ENCODE results near the gene MRPL39. TPM values are rescaled to one million over a fixed set of nuclear protein-coding genes. Genes with fewer than 3 reads are reported as not detected.

Gene MRPL39
- total RNA-seq, 1 donor from 2014 or later, result 32.5 TPM

DNA sequence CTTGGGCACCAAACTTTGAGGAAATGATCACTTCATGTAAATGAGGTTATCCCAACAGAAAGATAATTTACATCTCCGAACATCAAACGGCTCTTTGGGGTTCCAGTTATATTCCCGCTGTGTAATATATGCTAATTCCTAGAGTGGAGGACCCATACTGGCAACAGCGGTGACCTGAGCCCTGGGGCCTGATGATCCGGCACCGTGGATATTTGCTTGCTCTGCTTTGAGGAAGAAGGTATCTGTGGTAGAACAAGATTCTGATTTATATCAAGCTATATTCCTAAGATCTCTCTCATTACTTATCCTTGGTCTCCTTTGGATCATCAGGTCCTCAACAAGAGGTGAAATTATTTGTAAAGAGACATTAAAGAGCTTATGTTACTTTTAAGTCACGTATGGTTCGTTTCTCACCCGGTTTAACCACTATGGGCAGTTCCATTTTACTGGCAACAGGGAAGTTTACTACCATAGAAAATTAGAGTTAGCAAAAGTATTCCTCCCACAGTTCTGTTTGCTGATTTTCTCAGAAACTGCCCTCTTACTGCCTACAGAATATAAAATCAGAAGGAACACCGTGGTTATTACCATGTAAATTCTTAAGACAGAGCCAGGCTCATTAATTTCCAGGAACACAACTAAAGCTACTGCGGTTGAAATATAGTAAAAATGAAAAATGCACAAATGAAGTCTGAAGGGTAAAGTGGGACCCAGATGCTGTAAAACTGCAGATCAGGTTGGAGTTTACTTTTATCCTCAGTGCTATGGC is 56.7 kb downstream of the MRPL39 start:
- Mint-ChIP-seq H3K36me3 (ENCODE audit: low read depth, unreplicated experiment) (peaks cover 2% of the 10 kb centered on the region), H3K27ac (ENCODE audit: unreplicated experiment) (no peak overlapping the region), H3K4me3 (ENCODE audit: unreplicated experiment) (no peak overlapping the region), H3K9me3 (ENCODE audit: unreplicated experiment) (peaks cover 4% of the 10 kb centered on the region), H3K4me1 (ENCODE audit: low read depth, unreplicated experiment) (no peaks in the 10 kb centered on the region), H3K27me3 (ENCODE audit: low read depth, unreplicated experiment) (no peaks in the 10 kb centered on the region)
- H3K27ac ChIP-seq (ENCODE audit: low read depth, low read length), result no peak overlapping the region
- H3K4me1 ChIP-seq (ENCODE audit: insufficient read depth, low read length), result no peaks in the 10 kb centered on the region
- no peaks in the 10 kb centered on the region for H4K20me1 ChIP-seq (ENCODE audit: insufficient read depth, low read length)
- H3K36me3 ChIP-seq (ENCODE audit: insufficient read depth, low read length), result no peaks in the 10 kb centered on the region
- TF ChIP-seq EZH2 (IDR thresholded peaks at IDR 0.05; ENCODE audit: insufficient read depth, low read length), result no peak
- no peak overlapping the region for H3K4me3 ChIP-seq (ENCODE audit: insufficient read depth, low read depth, low read length)
- H3K4me2 ChIP-seq (ENCODE audit: low read length), result no peak overlapping the region
- FAIRE-seq (no peak), DNase-seq (ENCODE audit: low read depth) (no peak)
- no peaks in the 10 kb centered on the region for H3K79me2 ChIP-seq (ENCODE audit: insufficient read depth, low read length)
- no peak overlapping the region for H2AFZ ChIP-seq (ENCODE audit: low read depth, low read length)
- no peaks in the 10 kb centered on the region for H3K9me3 ChIP-seq (ENCODE audit: insufficient read depth, low read depth, low read length)
- no peak overlapping the region for H3K9ac ChIP-seq (ENCODE audit: low read length)
- no peaks in the 10 kb centered on the region for H3K27me3 ChIP-seq (ENCODE audit: insufficient read depth, low read length)

DNA sequence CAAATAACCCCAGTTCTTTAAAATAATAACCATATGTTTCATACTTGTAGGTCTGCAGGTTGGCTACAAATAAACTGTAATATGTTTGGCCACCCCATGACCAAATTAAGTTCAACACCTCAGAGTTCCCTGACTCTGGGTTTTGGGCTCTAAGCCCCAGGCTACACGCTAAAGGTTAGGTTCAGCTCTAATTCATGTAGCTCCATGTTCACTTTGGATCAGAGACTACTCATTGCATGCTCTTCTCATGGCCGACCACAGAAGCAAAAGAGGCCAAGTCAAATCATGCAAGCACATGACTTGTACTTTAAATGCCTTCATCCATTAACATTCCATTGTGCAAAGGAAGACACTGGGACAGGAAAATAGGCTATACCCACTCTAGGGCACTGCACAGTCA is 66.2 kb downstream of the MRPL39 start:
- H3K4me2 ChIP-seq (ENCODE audit: low read length), result no peak overlapping the region
- Mint-ChIP-seq H3K36me3 (ENCODE audit: low read depth, unreplicated experiment) (peaks cover 11% of the 10 kb centered on the region), H3K4me3 (ENCODE audit: unreplicated experiment) (no peak overlapping the region), H3K27ac (ENCODE audit: unreplicated experiment) (no peak overlapping the region), H3K9me3 (ENCODE audit: unreplicated experiment) (peaks cover 11% of the 10 kb centered on the region), H3K27me3 (ENCODE audit: low read depth, unreplicated experiment) (no peaks in the 10 kb centered on the region), H3K4me1 (ENCODE audit: low read depth, unreplicated experiment) (no peaks in the 10 kb centered on the region)
- H3K27me3 ChIP-seq (ENCODE audit: insufficient read depth, low read length), result no peaks in the 10 kb centered on the region
- H3K9me3 ChIP-seq (ENCODE audit: insufficient read depth, low read depth, low read length), result peaks cover 5% of the 10 kb centered on the region
- TF ChIP-seq EZH2 (IDR thresholded peaks at IDR 0.05; ENCODE audit: insufficient read depth, low read length), result no peak
- TF ChIP-seq, protein P1, sequence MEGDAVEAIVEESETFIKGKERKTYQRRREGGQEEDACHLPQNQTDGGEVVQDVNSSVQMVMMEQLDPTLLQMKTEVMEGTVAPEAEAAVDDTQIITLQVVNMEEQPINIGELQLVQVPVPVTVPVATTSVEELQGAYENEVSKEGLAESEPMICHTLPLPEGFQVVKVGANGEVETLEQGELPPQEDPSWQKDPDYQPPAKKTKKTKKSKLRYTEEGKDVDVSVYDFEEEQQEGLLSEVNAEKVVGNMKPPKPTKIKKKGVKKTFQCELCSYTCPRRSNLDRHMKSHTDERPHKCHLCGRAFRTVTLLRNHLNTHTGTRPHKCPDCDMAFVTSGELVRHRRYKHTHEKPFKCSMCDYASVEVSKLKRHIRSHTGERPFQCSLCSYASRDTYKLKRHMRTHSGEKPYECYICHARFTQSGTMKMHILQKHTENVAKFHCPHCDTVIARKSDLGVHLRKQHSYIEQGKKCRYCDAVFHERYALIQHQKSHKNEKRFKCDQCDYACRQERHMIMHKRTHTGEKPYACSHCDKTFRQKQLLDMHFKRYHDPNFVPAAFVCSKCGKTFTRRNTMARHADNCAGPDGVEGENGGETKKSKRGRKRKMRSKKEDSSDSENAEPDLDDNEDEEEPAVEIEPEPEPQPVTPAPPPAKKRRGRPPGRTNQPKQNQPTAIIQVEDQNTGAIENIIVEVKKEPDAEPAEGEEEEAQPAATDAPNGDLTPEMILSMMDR (IDR thresholded peaks at IDR 0.05; ENCODE audit: insufficient read depth, low read depth, low read length), result no peak
- H2AFZ ChIP-seq (ENCODE audit: low read depth, low read length), result no peak overlapping the region
- no peak overlapping the region for H3K27ac ChIP-seq (ENCODE audit: low read depth, low read length)
- no peak for DNase-seq (ENCODE audit: low read depth)
- no peaks in the 10 kb centered on the region for H3K36me3 ChIP-seq (ENCODE audit: insufficient read depth, low read length)
- no peaks in the 10 kb centered on the region for H4K20me1 ChIP-seq (ENCODE audit: insufficient read depth, low read length)
- no peak overlapping the region for H3K9ac ChIP-seq (ENCODE audit: low read length)
- no peak for FAIRE-seq
- no peaks in the 10 kb centered on the region for H3K4me1 ChIP-seq (ENCODE audit: insufficient read depth, low read length)
- no peak overlapping the region for H3K4me3 ChIP-seq (ENCODE audit: insufficient read depth, low read depth, low read length)
- H3K79me2 ChIP-seq (ENCODE audit: insufficient read depth, low read length), result no peaks in the 10 kb centered on the region

DNA sequence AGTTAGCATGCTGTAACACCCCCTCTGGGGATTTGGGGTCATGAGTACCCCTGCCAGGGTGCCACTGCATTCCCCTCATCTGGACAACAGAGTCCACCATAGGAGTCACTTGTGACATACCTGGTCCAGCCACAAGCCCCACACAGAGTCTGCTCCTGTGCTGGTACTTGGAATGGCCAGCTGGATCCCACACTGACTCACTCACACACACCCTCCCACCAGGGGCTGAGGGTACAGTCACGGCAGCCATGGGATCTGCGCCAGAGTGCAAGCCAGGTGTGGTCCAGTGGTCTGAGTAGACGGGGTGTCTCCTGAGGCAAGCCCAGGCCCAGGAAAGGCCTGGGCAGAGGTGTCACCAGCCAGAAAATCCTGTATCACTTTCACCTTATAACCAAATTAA is 67.7 kb downstream of the MRPL39 start:
- H3K4me2 ChIP-seq (ENCODE audit: low read length), result no peak overlapping the region
- H3K4me3 ChIP-seq (ENCODE audit: insufficient read depth, low read depth, low read length), result no peak overlapping the region
- Mint-ChIP-seq H3K27me3 (ENCODE audit: low read depth, unreplicated experiment) (no peaks in the 10 kb centered on the region), H3K4me1 (ENCODE audit: low read depth, unreplicated experiment) (no peaks in the 10 kb centered on the region), H3K4me3 (ENCODE audit: unreplicated experiment) (no peak overlapping the region), H3K36me3 (ENCODE audit: low read depth, unreplicated experiment) (peaks cover 9% of the 10 kb centered on the region), H3K9me3 (ENCODE audit: unreplicated experiment) (peaks cover 7% of the 10 kb centered on the region), H3K27ac (ENCODE audit: unreplicated experiment) (no peak overlapping the region)
- FAIRE-seq (no peak), DNase-seq (ENCODE audit: low read depth) (no peak)
- H3K27me3 ChIP-seq (ENCODE audit: insufficient read depth, low read length), result no peaks in the 10 kb centered on the region
- H3K4me1 ChIP-seq (ENCODE audit: insufficient read depth, low read length), result no peaks in the 10 kb centered on the region
- peaks cover 5% of the 10 kb centered on the region for H3K9me3 ChIP-seq (ENCODE audit: insufficient read depth, low read depth, low read length)
- no peak for TF ChIP-seq EZH2 (IDR thresholded peaks at IDR 0.05; ENCODE audit: insufficient read depth, low read length)
- TF ChIP-seq, protein P1 (IDR thresholded peaks at IDR 0.05; ENCODE audit: insufficient read depth, low read depth, low read length), result no peak
- H4K20me1 ChIP-seq (ENCODE audit: insufficient read depth, low read length), result no peaks in the 10 kb centered on the region
- no peaks in the 10 kb centered on the region for H3K79me2 ChIP-seq (ENCODE audit: insufficient read depth, low read length)
- H3K9ac ChIP-seq (ENCODE audit: low read length), result no peak overlapping the region
- H3K27ac ChIP-seq (ENCODE audit: low read depth, low read length), result no peak overlapping the region
- no peaks in the 10 kb centered on the region for H3K36me3 ChIP-seq (ENCODE audit: insufficient read depth, low read length)
- H2AFZ ChIP-seq (ENCODE audit: low read depth, low read length), result no peak overlapping the region
